HG03095 (cell line): ENCODE results near the gene NDST1.
A peak's percentile ranks its signal among the peaks of the same experiment; 100 is the strongest.

Experiments used
- ATAC-seq: cut with Tn5 transposase; IDR thresholded peaks from one replicate; pipeline ENCODE4 v1.9.1; 2021; ENCODE audit warnings: moderate library complexity; ENCODE audit not compliant: unreplicated experiment

NDST1 gene

GRCh38 chr5:150488519-150489359 lies 19.2 kb upstream of the NDST1 start:
- no peak for ATAC-seq

GRCh38 chr5:150489360-150490295 lies 18.3 kb upstream of the NDST1 start:
- ATAC-seq: peak; percentile 71

- ATAC-seq: peak; percentile 1
Measured at GRCh38 chr5:150490296-150490669, 17.6 kb upstream of the NDST1 start.

- ATAC-seq: no peak
Measured at GRCh38 chr5:150490754-150491153, 17.2 kb upstream of the NDST1 start.

GRCh38 chr5:150491876-150492275 lies 16.1 kb upstream of the NDST1 start:
- ATAC-seq: no peak

- no peak for ATAC-seq
Measured at GRCh38 chr5:150492621-150493020, 15.3 kb upstream of the NDST1 start.

- ATAC-seq: no peak
Measured at GRCh38 chr5:150496098-150496497, 11.8 kb upstream of the NDST1 start.

GRCh38 chr5:150496534-150496933 lies 11.4 kb upstream of the NDST1 start:
- no peak for ATAC-seq

- no peak for ATAC-seq
Measured at GRCh38 chr5:150497274-150497988, 10.5 kb upstream of the NDST1 start.

- ATAC-seq: no peak
Measured at GRCh38 chr5:150497989-150498317, 10.0 kb upstream of the NDST1 start.

GRCh38 chr5:150498501-150498900 lies 9.4 kb upstream of the NDST1 start:
- ATAC-seq: no peak

GRCh38 chr5:150498971-150499370 lies 9.0 kb upstream of the NDST1 start:
- no peak for ATAC-seq

GRCh38 chr5:150499437-150499956 lies 8.4 kb upstream of the NDST1 start:
- ATAC-seq: no peak

- ATAC-seq: no peak
Measured at GRCh38 chr5:150500328-150500841, 7.5 kb upstream of the NDST1 start.

GRCh38 chr5:150500905-150501304 lies 7.0 kb upstream of the NDST1 start:
- no peak for ATAC-seq

- ATAC-seq: no peak
Measured at GRCh38 chr5:150502106-150502505, 5.8 kb upstream of the NDST1 start.

GRCh38 chr5:150502847-150503246 lies 5.1 kb upstream of the NDST1 start:
- no peak for ATAC-seq

GRCh38 chr5:150503386-150503785 lies 4.5 kb upstream of the NDST1 start:
- no peak for ATAC-seq

- no peak for ATAC-seq
Measured at GRCh38 chr5:150503977-150504620, 3.8 kb upstream of the NDST1 start.

- ATAC-seq: no peak
Measured at GRCh38 chr5:150505041-150505511, 2.9 kb upstream of the NDST1 start.
